Right ventricle myocardium inferior (tissue), 1 donor: ENCODE measurements around the gene MMP25. TPM values are rescaled to one million over a fixed set of nuclear protein-coding genes. Genes with fewer than 3 reads are reported as not detected.

Experiments
- ATAC-seq: fragments of 200-7000 bp; cut with Tn5 transposase; one replicate; pipeline ENCODE4 v1.9.1; 2020; ENCODE audit warnings: mild to moderate bottlenecking, moderate library complexity
- DNase-seq: peaks from one replicate; pipeline ENCODE4 v3.0.0; 2021; ENCODE audit errors: missing footprints
- intact Hi-C: fragments of 100-400 bp; cut with DNase I; formaldehyde crosslinking; loops from one replicate; pipeline ENCODE4 v1.11.0; 2022
- total RNA-seq: library from RNA; stranded (reverse); fragmentation: NEBNext Ultra II Directional; extraction: Animal tissue kit (Norgen Biotek cat#: 25700); gene quantifications from one replicate; pipeline ENCODE4 v1.2.1, GENCODE V29; 2021
- donor health status: DM: no; HTN: yes; CAD: no; lungs with severe emphysema.

The MMP25 gene
- total RNA-seq, 1 donor from 2014 or later = 1.7 TPM

DNA sequence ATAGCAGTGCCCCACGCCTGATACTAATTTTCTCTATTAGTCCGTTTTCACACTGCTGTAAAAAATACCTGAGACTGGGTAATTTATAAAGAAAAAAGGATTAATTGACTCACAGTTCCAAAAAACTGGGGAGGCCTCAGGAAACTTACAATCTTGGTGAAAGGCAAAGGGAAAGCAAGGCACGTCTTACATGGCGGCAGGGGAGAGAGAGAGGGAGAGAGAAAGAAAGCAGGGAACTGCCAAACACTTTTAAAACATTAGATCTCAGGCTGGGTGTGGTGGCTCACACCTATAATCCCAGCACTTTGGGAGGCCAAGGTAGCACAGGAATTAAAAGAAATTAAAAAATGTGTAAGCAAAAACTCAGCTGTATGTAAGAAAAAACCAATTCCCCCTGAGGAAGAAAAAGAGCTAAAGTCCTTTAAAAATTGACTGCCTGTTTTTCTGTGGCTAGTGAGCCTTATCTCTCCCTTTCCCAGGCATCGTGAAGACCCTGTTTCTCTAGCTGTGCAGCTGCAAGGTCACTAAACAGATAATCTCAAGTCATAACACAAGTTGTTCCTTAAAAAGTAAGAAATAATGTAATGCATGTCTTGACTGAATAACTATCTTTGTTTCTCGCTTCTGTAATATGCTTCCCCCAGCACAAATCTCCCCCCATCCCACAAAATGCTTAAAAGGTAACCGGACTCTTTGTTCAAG is 38.8 kb downstream of the MMP25 start:
- intact Hi-C loops = no loop called here

DNA sequence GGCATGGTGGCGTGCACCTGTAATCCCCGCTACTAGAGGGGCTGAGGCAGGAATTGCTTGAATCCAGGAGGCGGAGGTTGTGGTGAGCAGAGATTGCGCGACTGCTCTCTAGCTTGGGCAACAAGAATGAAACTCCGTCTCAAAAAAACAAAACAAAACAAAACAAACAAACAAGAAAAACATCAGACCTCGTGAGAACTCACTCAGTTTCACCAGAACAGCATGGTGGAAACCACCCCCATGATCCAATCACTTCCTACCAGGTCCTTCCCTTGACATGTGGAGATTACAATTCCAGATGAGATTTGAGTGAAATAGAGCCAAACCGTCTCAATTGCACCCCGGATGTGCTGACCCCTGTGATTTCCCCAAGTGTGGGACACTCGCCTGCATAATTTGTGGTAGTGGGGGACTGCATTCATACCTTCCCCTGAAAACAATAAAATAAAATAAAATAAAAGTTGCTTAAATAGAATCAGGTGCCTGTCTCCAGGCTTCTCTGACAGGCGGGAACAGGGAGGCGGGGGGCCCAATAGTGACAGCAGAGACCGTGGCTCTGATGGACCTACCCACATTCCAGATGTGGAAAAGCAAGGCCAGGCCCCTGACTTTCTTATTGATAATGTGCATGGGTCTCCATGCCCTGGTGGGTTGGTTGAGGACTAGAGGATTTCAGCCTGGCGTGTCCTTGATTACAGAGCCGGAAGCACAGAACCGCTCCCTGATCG is 39.7 kb downstream of the MMP25 start:
- no peak for ATAC-seq
- intact Hi-C loops = loop anchor here (2.0 kb wide), 1 partner anchor 27 kb away; no protein-coding TSS in a partner anchor
- no peak for DNase-seq

More for the DNA sequence above, 38.8 kb downstream of the MMP25 start:
- DNase-seq = no peak
- ATAC-seq = no peak

DNA sequence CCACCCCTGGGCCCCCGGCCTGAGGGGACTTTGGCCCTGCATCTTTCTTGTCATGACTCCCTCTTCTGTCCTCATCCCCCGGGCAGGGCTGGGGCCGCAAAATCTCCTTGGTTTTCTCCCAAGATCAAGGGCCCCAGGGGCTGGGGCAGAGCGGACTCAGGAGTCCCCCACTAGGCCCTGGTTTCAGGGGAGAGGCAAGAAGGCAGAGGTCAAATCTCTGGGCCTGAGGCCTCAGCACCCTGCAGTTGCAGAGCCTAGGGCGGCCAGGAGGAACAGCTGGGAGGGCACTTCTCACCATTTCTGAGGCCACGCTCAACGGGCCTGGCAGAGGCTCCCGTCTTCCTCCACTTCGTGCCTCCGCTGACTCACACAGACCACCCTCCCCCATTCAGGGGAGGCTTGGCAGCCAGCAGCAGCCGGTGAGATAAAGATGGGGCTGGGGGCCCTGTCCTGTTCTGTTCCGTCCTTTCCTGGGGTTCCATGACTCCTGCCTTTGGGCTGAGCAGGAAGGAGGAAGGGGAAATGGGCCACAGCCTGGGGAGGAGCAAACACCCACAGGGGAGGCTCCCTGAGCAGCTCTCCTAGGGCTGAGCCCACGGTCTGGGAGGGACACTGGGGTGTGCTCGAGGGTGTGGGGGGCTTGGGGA is 40.4 kb downstream of the MMP25 start:
- no peak for DNase-seq
- ATAC-seq = peak; percentile 44
- intact Hi-C loops = loop anchor here (2.0 kb wide), 1 partner anchor 28 kb away; no protein-coding TSS in a partner anchor

DNA sequence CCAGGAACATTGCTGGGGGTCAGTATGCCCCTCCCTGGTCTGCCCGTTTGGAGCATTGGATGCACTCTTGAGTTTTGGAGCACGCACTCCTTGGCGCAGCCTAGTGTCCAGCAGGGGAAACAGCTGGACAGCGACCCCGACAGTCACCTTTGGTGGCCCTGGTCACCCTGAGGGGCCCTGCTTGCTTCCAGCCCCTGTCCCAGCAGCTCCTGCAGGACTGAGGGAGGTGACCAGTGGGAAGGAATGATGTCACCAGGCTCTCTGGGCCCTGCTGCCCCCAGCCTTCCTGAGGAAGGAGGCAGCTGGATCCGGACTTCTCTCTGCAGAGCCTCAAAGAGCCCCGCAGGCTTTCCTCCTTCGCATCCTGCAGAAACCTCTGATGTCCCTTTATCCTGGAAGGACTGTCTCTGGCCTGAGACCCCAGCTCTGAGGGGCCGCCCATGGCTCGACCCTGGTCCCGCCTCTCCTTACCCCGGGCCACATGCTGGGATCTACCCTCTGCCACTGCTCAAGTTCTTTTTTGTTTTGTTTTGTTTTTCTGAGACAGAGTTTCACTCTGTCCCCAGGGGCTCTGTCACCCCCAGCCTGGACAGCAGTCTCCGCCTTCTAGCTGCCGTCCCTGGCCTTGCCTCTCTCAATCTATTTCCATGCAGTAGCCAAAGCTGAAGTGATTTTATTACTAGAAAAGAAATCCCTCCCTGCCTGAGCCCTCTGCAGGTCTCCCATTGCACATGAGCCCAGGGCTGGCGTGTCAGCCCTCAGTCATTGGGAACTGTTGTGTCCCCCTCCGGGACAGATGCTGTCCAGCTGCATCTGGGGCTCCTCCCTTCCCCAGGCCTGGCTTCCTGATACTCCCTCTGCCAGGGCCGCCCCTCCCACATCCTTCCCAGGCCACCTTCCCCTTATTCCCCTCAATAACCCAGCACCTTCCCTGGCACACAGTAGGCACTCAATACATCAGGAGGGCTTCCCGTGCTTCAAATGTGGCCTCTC is 41.2 kb downstream of the MMP25 start:
- ATAC-seq (peak; percentile 69), DNase-seq (no peak)
- intact Hi-C loops = loop anchor here (2.0 kb wide), 1 partner anchor 29 kb away; no protein-coding TSS in a partner anchor

DNA sequence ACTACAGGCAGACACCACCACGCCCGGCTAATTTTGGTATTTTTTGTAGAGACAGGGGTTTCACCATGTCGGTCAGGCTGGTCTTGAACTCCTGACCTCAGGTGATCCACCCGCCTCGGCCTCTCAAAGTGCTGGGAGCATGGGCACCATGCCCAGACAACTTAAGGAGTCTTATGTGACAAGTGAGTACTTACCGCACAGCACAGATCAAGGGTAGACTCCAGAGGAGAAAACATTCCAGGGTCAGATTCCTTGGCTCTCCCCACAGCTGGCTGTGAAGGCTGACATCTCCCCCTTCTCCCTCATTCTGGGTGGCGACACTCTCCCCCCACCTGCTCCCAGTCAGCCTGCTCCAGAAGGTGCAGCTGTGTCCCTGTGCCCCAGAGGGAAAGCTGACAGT is 42.1 kb downstream of the MMP25 start:
- DNase-seq (no peak), ATAC-seq (no peak)
- intact Hi-C loops = no loop called here

DNA sequence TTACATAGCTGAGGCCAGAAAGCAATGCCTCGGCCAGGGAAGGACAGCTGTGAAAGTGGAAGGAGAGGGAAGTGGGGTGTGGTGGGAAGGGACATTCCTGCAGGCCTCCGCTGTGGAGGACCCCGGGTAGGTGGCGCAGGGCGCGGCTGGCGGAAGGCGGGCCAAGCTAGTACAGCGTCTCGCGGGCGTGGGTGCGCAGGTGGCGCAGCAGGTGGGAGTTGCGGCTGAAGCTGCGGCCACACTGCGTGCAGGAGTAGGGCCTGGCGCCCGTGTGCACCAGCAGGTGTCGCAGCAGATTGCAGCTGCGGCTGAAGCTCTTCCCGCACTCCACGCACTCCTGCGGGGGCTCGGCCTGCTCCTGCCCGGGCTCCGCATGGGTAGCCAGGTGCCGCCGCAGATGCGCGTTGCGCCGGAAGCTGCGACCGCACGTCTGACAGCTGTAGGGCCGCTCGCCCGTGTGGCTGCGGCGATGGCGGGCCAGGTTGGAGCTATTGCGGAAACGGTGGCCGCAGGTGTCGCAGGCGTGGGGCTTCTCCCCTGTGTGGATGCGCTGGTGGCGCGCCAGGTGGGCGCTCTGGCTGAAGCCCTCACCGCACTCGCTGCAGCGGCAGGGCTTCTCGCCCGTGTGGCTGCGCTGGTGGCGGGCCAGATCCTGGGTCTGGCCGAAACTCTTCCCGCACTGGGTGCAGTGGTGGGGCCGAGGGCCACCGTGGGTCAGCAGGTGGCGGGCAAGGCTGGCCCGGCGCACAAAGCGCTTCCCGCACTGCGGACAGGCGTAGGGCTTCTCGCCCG is 42.8 kb downstream of the MMP25 start:
- ATAC-seq (no peak), DNase-seq (no peak)
- intact Hi-C loops = no loop called here

DNA sequence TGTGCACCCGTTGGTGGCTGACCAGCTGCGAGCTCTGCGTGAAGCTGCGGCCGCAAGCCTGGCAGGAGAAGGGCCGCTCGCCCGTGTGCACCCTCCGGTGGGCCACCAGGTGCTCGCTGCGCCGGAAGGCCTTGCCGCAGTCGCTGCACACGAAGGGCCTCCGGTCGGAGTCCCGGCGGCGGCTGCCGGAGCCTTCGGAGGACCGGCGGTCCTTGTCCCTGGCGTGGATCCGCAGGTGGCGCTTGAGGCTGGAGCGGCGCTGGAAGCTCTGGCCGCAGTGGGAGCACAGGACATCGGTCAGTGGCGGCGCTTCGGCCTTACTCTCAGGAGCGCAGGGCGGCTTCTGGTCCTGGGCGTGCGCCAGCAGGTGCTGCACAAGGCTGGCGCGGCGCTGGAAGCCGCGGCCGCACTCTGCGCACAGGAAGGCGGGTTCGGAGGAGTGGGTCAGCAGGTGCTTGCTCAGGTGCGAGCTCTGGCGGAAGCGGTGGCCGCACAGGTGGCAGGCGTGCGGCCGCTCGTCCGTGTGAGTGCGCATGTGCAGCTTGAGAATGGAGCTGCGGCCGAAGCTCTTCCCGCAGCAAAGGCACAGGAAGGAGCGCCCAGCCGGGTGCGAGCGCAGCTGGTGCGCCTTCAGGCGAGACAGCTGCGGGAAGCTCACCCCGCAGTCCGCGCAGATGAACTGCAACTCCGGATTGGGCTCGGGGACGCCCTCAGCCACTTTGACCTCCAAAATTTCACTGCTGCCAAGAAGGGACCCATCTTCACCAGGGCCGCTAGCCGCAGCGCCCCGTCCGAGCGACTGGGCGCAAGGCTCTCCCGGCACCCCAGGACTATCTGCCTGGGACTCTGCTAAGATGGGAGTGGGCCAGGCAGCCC is 43.6 kb downstream of the MMP25 start:
- no peak for DNase-seq
- intact Hi-C loops = no loop called here
- no peak for ATAC-seq

DNA sequence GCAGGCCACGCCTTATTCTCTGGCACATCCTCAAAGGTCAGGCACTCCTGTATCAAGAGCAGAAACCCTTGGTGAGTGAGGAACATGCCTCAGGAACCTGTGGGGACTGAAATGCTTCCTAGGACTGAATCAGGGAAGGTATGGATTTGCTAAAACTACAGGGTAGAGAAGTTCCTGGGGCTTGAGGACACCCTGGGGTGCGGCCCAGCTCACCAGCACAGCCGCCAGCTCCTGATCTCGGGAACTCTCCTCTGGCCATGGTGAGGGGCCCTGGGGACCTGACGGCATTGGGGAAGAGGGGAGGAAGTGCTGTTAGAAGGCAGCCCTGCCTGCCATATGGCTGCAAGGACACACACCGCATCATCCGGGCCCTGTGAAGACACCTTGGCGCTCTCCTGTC is 45.2 kb downstream of the MMP25 start:
- DNase-seq (no peak), ATAC-seq (no peak)
- intact Hi-C loops = no loop called here

DNA sequence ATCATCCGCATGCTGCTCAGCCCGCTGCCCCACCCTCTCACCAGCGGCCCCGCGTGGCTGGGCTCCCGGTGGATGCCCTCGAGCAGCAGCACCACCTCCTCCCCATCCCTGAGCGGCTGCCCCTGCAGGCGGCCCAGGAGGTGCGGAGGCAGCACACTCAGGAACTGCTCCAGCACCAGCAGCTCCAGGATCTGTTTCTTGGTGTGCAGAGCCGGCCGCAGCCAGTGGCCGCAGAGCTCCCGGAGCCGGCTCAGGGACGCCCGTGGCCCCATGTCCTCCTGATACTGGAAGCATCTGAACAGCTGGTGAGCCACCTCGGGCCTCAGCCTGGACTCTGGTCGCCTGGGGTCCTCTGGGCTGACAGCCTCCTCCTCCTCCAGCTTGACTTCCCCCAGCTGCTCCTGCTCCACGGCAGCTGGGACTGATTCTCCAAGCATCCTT is 46.2 kb downstream of the MMP25 start:
- intact Hi-C loops = no loop called here
- DNase-seq (no peak), ATAC-seq (no peak)

DNA sequence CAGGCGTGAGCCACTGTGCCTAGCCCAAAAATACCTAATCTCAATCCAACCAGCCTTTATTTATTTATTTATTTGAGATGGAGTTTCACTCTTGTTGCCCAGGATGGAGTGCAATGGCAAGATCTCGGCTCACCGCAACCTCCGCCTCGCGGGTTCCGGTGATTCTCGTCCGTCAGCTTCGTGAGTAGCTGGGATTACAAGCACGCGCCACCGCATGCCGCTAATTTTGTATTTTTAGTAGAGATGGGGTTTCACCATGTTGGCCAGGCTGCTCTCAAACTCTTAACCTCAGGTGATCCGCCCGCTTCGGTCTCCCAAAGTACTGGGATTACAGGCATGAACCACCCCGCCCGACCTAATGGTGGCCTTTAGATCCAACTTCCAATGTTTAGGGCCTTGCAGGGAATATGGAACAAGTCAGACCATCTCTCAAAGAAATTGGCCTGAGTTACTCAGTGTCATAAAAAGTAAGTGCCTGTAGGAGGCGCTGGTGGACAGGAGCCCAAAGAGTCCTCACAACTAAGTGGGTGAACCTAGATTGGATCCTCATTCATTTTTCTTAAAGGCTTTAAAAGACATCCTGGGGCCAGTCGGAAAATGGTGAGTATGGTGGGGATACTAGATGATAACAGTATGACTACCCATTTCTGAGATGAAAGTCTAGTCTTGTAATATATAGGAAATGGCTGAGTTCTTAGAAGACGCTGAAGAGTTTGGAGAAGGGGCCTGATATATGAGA is 48.1 kb downstream of the MMP25 start:
- intact Hi-C loops = loop anchor here (1.0 to 2.0 kb wide), 2 partner anchors 35 to 36 kb away; no protein-coding TSS in a partner anchor
- no peak for DNase-seq
- ATAC-seq = no peak

DNA sequence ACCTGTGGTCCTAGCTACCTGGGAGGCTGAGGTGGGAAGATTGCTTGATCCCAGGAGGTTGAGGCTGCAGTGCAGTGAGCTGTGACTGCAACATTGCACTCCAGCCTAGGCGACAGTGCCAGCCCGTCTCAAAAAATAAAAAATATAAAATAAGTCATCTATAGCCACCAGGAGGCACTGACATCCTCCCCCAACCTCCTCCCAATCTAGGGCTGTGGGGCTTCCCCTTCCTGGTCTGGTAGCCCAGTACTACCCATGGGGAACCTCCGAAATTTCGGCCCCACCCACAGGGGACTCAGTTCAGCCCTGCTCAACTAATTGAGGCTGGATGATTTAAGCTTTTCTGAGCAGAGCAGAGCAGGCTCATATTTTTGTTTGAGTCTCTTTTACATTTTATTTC is 49.5 kb downstream of the MMP25 start:
- ATAC-seq (peak; percentile 36), DNase-seq (peak; percentile 77)
- intact Hi-C loops = loop anchor here (2.0 kb wide), 1 partner anchor 37 kb away; no protein-coding TSS in a partner anchor

DNA sequence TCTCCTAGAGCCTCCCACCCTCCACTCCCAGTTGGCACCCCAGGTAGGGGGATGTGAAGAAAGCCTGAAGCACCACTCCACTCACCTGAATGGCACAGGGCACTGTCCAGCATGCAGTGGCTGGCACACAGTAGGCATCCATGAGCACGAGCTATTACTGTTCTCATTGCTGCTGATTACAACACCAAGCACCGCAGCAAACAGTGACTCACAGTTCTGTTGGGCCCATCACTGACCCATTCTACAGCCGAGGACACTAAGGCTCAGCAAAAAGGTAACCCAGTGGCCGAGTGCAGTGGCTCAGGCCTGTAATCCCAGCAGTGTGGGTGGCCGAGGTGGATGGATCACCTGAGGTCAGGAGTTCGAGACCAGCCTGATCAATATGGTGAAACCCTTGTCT is 50.0 kb downstream of the MMP25 start:
- intact Hi-C loops = no loop called here
- no peak for DNase-seq
- no peak for ATAC-seq

DNA sequence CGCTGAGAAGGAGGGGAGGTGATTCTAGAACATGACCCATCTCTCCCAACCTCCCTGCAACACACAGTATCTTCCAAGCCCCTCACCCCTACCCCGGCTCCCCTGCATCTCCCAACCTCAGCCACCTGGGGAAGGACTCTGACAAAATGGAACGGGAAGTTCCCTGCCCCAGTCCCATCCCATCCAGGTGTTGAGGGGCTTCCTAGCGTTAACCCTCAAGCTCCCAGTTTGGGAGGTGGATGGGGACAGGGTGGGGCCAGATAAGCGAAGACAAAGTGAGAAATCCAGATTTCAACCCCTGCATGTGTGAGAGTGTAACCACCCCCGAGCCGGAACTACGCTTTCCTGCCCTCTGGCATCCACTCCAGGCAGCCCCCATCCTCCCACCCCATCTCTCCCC is 50.9 kb downstream of the MMP25 start:
- ATAC-seq (no peak), DNase-seq (no peak)
- intact Hi-C loops = no loop called here

DNA sequence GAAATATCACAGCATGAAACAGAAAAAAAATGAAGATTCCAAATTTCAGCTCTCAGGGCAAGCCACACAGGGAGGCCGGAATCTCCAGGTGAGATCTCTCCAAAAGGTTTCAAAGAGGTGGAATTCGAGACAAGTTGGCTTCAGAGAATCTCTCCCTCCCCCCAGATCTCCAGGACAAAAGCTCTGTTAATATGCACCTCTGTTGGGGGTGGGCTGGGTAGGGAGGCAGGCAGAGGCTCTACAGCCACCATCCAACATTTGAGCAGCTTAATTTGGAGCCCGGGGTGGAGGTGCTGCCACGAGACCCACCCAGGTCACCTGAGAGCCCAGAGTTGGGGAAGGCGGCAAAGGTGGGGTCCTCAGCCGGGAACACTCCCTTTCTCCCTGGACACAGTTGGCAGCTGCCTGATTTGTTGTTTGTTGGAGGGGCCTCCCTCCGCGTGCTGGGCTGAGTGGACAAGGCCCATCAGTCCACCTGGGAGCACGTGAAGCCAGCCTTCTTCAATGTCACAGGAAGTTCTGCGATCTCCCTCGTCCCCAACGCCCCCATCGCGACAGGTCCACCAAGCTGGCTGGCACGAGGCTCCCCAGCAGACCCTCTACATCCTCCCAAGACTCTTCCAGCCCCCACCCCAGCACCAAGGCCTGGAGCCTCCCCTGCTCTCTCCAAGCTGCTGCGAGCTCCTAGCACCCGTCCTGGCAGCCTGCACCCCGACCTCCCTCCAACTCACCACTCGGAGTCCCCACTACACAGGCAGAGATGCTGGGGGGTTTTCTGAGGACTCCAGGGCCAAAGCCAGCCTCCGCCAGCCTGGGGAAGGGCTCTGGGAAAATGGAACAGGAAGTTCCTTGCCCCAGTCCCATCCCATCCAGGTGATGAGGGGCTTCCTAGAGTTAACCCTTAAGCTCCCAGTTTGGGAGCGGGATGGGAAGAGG is 52.4 kb downstream of the MMP25 start, which contains the start of gene ZSCAN10:
ZSCAN10 (minus strand) TSS at position 836 of the 936 bp plus-strand sequence. CDS start 6,357 bp downstream, outside the sequence.
- intact Hi-C loops = no loop called here
- no peak for DNase-seq
- no peak for ATAC-seq

DNA sequence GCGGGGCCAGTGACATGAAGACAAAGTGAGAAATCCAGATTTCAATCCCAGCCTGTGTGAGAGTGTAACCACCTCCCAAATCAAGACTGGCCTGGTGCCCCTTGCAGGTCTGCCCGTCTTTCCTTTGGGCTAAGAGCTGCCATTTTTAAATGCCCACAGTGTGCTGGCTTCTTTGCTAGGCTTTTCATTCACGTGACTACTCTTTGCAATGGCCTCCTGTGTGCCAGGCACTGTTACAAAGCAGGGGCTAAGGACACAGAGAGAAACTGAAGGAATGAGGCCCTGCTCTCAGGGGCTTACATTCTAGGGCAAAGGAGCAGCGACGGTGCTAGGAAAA is 53.0 kb downstream of the MMP25 start:
- intact Hi-C loops = no loop called here
- ATAC-seq (no peak), DNase-seq (no peak)
